Stimulated activated CD8-positive, alpha-beta memory T cell treated with anti-CD3 and anti-CD28 coated beads, Interleukin-4, amount 100 ng/mL, for 1 hour (primary cell): Measurements from ENCODE around the gene SH3BP5L.
"Not testable (repeated sequence)": the region's sequence is repeated elsewhere in the genome, so short reads cannot be mapped to it uniquely, and the experiment has no call there.

ENCODE experiments used
- DNase-seq, 2 donors: peaks; one replicate each; pipeline ENCODE4 v3.0.0-alpha.2; 2020; ENCODE audit warnings: low read depth in 2 of 2, low spot score in 1 of 2

SH3BP5L gene

GRCh38 chr1:248830718-248831017 lies 5.0 kb upstream of the SH3BP5L start:
- DNase-seq: not testable (repeated sequence)

- DNase-seq: no peak
Observed at GRCh38 chr1:248828845-248829244, 3.1 kb upstream of the SH3BP5L start.

GRCh38 chr1:248825573-248825908 lies 174 bp downstream of the SH3BP5L start:
- DNase-seq: no peak

DNA sequence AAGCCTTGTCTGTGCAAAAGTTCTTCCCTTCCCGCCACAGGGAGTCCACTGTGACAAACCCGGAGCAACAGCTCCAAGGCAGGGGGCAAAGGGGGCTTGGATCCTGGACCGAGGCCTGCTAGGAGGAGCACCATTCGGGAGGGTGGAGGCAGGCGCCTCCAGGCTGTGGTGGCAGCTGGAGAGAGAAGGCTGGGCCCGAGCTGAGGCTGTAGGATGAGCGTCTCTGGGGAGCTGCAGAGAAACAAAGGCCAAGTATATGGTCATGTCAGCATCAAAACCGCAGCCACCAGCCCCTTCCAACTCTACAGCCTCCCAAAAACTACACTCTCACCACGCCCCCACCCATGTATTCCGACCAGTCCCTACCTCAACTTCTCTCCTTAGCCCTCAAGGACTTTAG lies 579 bp downstream of the SH3BP5L start:
- no peak for DNase-seq

- DNase-seq: no peak
Observed at GRCh38 chr1:248824701-248825100, 1.0 kb downstream of the SH3BP5L start.

DNA sequence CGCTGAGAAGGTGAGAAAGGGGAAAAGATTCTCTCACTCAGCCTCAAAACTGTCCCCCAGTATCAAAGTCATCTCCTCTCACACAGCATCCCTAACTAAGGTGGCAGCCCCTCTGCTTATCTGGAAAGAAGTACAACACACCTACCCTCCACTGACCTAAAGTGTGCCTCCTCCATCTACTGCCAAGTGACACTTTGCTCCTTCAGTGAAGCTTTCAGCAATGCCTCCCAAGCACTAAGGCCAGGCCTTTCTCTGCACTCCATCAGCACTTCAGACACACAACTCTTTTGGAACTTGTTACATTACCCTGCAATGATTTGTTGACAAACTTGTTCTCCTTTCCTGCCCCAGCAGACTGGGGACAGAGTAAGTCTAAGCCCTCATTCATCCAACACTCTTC lies 1.4 kb downstream of the SH3BP5L start:
- no peak for DNase-seq

GRCh38 chr1:248823517-248824001 lies 2.2 kb downstream of the SH3BP5L start:
- DNase-seq: no peak

- DNase-seq: no peak
Observed at GRCh38 chr1:248822148-248823032, 3.3 kb downstream of the SH3BP5L start.

DNA sequence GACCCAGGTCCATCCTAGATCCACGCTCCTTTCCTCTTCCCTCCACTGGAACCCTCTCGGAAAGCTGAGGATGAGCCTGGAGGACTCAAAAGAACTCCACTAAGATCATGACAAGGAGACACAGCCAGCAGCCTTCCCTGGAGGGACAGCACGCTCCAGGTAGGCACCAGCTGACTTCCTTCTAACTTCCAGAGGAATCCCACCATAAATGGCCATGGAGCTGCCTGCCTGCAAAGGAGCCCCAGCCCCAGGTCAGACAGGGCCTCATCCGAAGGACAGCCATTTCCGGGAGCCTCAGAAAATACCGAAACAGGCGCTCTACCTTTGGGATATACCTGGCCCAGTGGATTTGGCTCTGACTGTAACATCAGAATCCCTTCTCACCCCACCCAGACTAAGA lies 4.1 kb downstream of the SH3BP5L start:
- DNase-seq: no peak

- DNase-seq: no peak
Observed at GRCh38 chr1:248821101-248821500, 4.6 kb downstream of the SH3BP5L start.

GRCh38 chr1:248820041-248820585 lies 5.6 kb downstream of the SH3BP5L start:
- no peak for DNase-seq

GRCh38 chr1:248818505-248819374 lies 7.0 kb downstream of the SH3BP5L start:
- no peak for DNase-seq

- no peak for DNase-seq
Observed at GRCh38 chr1:248817065-248817464, 8.7 kb downstream of the SH3BP5L start.

- no peak for DNase-seq
Observed at GRCh38 chr1:248816042-248816851, 9.5 kb downstream of the SH3BP5L start.

GRCh38 chr1:248815407-248816034 lies 10.2 kb downstream of the SH3BP5L start:
- no peak for DNase-seq

- no peak for DNase-seq
Observed at GRCh38 chr1:248814351-248814750, 11.4 kb downstream of the SH3BP5L start.

DNA sequence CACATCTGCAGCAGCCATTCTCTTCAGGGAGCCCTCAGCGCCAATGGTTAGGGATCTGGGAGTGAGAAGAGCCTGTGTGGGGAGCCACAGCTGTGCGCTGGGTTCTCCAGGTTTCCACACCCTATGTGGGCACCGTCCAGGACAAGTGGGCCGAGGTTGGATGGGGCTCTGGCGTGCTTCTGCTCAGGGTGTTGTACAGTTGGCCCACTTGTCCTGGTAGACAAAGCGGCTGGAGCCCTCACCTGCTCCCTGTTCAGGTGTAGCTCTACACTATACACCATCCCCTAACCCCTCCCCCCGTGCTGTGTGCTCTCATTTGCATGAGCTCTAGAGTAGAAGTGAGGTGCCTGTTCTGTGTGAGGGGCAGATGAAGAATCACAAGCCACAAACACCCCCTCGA lies 12.2 kb downstream of the SH3BP5L start:
- no peak for DNase-seq

- no peak for DNase-seq
Observed at GRCh38 chr1:248812736-248813425, 12.8 kb downstream of the SH3BP5L start.

- DNase-seq: no peak
Observed at GRCh38 chr1:248811514-248812490, 13.9 kb downstream of the SH3BP5L start.
